NCI-H748 treated with DMSO at 0.1 percent for 48 hours (cell line): ENCODE data around the gene PVALB.
A peak's percentile ranks its signal among the peaks of the same experiment; 100 is the strongest.

ENCODE experiments used
- DNase-seq: peaks from one replicate; lab custom pipeline; 2025; lab: John Stamatoyannopoulos, UW

PVALB gene

DNA sequence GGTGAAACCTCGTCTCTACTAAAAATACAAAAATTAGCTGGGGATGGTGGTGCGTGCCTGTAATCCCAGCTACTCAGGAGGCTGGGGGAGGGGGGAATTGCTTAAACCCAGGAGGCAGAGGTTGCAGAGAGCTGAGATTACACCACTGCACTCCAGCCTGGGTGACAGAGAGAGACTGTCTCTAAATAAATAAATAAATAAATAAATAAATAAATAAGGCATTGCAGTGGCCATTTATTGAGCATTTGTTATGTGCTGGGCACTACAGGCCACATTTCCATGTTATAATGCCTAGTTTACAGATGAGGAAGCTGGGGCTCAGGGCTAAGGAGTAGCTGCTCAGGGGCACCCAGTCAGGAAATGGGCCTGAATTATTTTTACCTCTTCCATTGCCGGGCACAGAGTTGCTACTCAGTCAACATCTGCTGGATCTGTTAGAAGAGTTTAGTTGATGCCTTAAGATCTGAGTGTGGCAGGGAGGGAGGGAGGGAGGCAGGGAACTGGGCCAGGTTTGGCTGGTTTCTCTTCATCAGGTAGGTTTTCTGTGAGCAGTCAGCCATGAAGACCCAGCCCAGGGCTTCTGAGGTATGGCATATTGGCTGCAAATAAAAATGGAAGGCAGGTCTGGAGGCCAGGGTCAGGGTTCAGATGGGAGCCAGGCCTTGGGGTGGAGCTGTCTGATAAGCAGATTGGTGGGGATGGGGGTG lies 5.6 kb downstream of the PVALB start:
- DNase-seq, result no peak

- DNase-seq, result no peak
These were observed 7.5 kb downstream of the PVALB start for GRCh38 chr22:36809351-36809750.

DNA sequence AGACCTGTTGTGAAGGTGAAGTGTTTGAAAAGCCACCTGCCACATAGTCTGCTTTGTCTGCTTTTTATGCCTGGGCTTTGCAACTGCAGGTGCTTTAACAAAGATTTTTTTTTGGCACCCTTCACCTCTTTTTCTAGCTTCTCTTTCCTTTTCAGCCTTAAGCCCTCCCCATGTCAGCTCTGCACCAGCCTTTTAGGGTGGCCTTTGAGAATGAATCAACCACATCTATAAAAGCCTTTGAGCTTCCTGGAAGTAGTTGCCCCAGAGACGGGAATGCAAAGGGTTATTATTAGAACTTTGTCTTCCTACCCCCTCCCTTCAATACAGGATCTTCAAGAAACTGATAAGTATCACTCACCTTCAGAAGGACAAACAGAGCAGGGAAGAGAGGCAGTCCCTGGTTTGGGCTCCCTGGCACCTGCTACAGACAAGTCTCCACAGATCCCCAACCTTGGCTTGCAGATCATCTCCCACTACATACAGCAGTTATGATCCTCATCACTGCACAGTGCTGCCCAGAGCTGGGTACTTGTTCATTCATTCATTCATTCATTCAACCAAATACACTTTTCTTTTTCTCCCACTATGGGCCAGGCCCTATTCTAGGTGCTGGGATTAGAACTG lies 8.0 kb downstream of the PVALB start:
- DNase-seq, result no peak

DNA sequence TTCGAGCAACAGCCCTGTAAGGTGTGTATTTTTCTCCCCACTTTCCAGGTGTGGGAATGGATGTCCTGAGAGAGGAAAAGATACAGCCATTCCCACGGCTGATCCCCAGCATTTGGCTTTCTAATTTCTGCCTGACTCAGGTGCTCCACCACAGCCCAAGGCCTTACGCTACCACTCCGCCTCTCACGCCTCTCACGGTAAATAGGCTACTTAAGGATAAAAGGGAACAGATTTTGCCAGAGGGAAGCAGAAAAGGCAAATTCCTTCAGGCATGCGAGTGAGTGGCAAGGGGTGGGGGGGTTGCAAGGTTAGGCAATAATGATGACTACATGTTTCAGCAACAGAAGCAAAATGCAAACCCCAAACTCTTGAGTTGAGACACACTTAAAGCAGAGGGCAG lies 9.2 kb downstream of the PVALB start:
- DNase-seq, result no peak

DNA sequence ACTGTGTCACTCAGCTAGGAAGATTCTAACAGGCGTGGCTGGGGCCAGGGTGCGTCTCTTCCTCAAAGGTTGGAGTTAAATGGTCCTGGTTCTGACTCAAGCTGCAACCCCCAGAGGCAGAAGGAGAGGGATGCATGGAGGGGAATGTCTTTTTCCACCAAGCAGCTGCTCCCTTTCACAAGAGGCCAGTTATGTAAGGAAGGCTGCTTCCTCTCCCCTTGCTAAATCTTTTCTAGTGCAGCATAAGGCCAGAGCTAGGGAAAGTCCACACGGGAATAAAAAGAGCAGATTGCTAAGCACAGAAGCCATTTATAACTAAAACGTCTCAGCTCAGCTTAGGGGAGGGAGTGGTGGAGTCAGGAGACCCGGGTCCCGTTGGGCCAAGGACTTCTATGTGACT lies 10.0 kb downstream of the PVALB start:
- no peak for DNase-seq

DNA sequence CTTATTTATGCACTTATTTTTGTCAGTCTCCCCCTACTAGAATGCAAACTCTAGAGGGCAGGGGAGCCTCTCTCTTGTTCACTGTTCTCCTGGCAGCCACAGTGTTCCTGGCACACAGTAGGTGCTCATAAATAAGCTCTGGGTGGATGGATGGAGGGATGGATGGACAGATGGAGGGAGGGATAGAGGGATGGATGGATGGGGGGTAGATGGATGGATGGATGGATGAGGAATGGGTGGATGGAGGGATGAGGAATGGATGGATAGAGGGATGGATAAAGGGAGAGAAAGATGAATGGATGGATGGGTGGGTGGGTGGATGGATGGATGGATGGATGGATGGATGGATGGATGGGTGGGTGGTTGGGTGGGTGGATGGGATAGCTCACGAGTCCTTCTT lies 13.5 kb downstream of the PVALB start:
- no peak for DNase-seq

DNA sequence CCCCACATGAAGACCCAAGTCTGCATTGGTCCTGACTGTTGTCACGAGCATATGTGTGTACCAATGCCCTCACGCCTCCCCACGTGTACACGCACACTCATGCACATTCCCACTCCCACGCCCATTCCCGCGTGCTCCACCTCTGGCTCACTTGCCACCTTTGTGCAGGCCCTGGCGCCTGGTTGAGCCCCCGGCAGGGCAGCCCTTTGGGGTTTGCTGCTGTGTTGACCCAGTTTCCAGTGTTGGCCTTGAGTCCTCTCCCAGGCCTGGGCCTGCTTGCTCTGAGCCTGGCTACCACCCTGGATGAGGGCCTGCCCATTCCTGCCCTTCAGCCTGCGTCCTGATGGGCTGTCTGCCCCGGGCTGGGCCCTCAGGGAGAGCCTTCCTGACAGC lies 18.2 kb downstream of the PVALB start:
- no peak for DNase-seq

GRCh38 chr22:36797911-36798673 lies 18.7 kb downstream of the PVALB start:
- no peak for DNase-seq

GRCh38 chr22:36797374-36797773 lies 19.5 kb downstream of the PVALB start:
- DNase-seq, result no peak

DNA sequence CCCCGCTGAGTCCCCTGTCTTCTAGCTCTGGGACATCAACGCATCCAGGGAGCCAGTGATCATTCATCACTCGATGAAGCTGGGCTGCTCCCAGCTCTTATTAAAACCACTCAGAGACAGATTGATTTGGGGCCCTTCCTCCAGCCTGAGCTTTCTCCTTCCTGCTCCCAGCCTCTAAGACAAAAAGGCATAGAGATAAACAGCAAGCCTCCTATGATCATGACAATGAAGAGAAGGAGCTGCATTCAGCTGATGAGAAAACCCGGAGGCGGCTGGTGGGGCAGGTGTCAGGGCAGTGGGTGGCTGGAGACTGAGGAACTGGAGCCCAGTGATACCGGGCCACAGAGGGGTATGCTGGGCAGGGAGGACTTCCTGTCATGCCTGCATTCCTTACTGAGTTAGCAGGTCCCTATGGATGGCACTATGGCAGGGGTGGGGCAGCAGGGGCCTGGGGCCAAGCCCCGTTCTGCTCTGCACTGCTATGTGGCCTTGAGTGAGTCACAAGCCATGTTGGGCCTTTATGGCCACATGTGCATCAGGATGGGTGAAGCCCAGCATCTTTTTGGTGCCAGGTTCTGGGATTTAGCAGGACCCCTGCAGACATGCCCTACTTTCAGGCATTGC lies 20.2 kb downstream of the PVALB start:
- DNase-seq, result no peak

DNA sequence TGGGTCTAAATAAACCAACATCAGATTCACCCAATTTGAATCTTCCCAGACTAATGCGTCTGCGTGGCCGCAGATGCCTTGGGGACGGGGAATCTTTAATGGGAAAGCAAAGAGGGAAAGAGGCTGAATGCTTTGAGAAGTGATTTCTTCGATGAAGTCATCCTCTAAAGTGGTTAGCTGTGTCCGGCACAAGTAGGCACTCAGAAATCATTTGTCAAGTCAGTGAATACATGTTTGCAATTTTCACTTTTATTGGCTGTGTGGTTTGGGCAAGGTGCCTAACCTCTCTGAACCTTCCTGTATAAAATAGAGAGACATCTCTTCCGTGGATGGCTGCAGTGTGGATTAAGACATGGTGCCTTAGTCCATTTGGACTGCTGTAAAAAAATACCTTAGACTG lies 21.2 kb downstream of the PVALB start:
- no peak for DNase-seq

DNA sequence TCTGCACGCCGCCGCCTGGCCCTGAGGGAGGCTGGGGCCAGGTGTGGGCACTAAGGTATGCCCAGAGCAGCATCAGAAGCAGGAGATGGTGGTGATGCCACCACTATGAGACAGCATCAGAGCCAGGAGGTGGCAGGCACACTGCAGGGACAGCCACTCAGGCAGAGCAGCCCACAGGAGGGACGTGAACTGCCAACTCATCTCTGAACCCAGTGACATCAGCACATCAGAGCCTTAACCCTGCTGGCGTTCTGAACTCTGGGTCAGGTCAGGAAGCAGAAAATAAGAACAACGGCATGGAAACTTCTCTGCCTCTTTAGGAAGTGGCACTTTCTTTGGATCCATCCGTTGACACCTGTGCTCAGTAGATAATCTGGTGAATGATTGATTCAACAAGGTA lies 26.2 kb downstream of the PVALB start:
- no peak for DNase-seq

- no peak for DNase-seq
These were observed 29.4 kb downstream of the PVALB start for GRCh38 chr22:36787204-36787988.

GRCh38 chr22:36783743-36784142 lies 33.1 kb downstream of the PVALB start:
- DNase-seq, result no peak

DNA sequence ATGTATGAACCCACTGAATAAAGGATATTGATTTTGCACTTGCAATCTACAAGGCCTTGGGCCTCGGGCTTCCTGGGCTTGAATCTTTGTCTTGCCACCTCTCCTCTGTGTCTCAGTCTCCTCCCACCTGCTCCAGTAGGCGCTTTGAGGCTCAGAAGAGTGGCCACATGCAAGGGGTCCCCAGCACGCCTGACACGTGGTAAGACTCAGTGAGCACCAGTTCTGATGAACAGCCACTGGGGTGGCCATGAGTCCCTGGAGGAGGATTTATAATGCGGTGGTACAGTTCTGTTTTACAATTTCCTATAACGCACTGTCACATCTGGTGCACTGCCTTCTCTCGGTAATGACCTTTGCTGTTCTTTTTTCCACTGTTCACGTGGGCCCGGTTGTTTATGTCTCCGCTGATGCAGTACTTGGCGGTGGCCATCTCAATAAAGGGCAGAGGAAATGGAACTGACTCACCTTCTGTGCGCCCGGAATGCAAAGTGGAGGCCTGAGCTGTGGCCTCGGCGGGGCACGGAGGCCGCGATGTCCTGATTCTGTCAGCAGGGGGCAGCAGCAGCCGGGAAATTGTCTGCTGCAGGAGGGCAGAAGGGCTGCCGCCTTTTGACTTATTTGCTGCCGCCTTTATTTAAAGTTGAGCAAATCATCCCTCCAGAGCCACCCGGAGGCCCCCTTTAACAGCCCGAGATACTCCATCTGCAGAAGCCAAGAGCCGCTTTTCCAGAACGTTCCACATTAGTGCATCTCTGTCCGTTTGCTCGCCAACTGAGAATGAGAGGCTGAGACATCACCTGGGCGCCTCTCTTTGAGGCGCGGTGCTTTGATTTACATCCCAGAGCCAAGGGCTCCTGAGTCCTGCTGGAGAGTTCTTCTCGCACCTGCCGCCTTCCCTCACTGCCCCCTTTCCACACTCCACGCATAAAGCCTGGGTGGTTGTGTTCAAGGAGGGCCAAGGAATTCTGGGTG lies 34.9 kb downstream of the PVALB start:
- DNase-seq, result no peak

GRCh38 chr22:36778020-36778419 lies 38.8 kb downstream of the PVALB start:
- no peak for DNase-seq

DNA sequence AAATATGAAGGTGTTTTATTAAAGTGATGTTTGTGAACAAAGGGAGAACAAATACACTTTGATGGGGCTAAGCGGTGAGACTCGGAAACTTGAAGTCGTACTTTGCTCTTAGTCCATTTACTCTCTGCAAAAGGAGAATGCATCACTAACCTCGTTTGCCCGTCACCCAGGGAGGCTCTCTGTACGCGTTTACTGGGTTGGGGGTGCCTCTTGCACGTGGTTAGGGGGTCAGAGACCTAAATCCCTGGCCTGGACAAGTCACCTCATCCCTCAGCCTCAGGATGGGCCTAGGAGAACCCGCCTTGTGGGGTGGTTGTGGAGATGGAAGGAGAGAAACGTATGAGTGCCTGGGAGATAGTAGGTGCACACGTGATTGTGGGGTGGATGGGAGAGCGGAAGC lies 40.1 kb downstream of the PVALB start:
- no peak for DNase-seq

DNA sequence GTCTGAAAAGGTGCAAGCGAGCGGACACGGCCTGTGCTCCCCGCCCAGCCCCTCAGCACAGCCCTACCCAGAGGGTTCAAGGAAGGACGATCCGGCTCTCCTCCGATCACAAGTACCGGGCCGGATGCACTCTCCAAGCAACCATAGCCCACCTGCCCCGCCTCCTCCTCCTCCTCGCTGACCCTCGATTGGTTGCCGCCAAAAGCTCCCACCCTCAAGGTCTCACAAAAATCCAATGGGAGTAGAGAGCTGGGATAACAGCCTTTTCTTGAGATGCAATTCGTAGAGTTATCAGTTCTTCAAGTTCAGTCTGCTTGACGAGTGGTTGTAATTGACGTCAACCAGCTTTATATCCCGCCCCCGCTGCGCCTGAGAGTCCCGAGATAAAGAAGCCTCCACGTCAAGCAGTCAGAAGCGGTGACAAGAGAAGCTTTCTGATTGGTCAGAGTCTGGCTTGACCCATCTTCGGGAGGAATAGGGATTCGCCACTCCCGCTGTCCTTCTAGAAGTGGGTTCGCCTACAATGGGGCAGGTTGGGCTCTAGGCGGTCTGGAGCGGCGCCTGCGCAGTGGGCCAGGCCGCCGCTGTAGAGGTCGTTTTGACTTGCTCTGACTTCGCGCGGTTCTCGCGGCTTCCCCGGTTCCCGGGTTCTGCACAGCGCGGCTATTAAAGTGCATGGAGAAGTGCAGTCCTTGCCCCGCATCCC lies 40.7 kb downstream of the PVALB start, which contains the start of gene IFT27:
IFT27 (minus strand) TSS at position 156 of the 706 bp plus-strand sequence. CDS start 412 bp downstream, outside the sequence.
- DNase-seq, result peak; percentile 95

DNA sequence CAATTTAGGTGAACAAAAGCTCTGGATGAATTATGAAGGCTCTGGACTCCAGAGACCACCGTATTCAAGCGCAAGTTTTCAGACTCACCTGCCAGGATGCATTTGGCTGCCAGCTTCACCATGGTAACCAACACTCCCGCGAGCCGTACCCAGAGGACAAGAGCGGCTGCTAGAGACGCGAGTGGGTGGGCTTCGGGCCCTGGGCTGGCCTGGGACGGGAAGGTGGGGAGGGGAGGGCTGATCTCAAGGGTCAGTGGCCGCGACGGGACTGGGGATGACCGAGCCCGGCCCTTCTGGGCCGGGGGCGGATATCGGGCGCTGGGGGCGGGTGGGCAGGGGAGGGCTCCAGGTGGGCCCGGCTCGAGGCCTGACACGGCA lies 41.3 kb downstream of the PVALB start:
- peak; percentile 7 for DNase-seq

- no peak for DNase-seq
These were observed 42.9 kb downstream of the PVALB start for GRCh38 chr22:36773935-36774334.
